SU-DHL-6 (cell line): ENCODE data around the gene TMEM80.

Source experiments
- H2AFZ ChIP-seq: fragments of 200-600 bp; sonication (generic); 2 replicates; pipeline ENCODE4 v1.6.1; 2014; ENCODE audit warnings: low read depth, mild to moderate bottlenecking, moderate library complexity, mixed read lengths, antibody characterized with exemption, low read length; ENCODE audit not compliant: severe bottlenecking
- H3F3A ChIP-seq: fragments of 200-600 bp; shearing (Covaris generic); 2 replicates; pipeline ENCODE4 v1.6.0; 2016; ENCODE audit warnings: antibody characterized with exemption, mild to moderate bottlenecking; ENCODE audit not compliant: insufficient read depth
- H3K27ac ChIP-seq: fragments of 200-600 bp; sonication (generic); 2 replicates; pipeline ENCODE4 v1.5.1; 2016; ENCODE audit warnings: low read depth, mild to moderate bottlenecking, low read length, moderate library complexity, mixed read lengths
- H3K27me3 ChIP-seq: fragments of 200-600 bp; sonication (generic), shearing (Covaris generic); 2 replicates; pipeline ENCODE4 v1.6.0; 2014; ENCODE audit warnings: mild to moderate bottlenecking, low read length
- H3K36me3 ChIP-seq: fragments of 200-600 bp; sonication (generic); 2 replicates; pipeline ENCODE4 v1.6.1; 2014; ENCODE audit warnings: mild to moderate bottlenecking, low read length, mixed read lengths
- H3K4me2 ChIP-seq: fragments of 300-600, 200-600 bp; shearing (Covaris generic), sonication (generic); 2 replicates; pipeline ENCODE4 v1.6.0; 2014; ENCODE audit warnings: low read length, low read depth, mild to moderate bottlenecking; ENCODE audit not compliant: poor library complexity, severe bottlenecking
- H3K4me3 ChIP-seq: fragments of 200-600 bp; sonication (generic); 2 replicates; pipeline ENCODE4 v1.5.1; 2014; ENCODE audit warnings: antibody characterized with exemption, low read length, mild to moderate bottlenecking, mixed read lengths; ENCODE audit not compliant: insufficient read depth, poor library complexity, severe bottlenecking
- H3K79me2 ChIP-seq: fragments of 200-600 bp; sonication (generic); 2 replicates; pipeline ENCODE4 v1.6.1; 2014; ENCODE audit warnings: mild to moderate bottlenecking, low read length, moderate library complexity; ENCODE audit not compliant: insufficient read depth
- H3K9ac ChIP-seq: fragments of 200-600 bp; sonication (generic); 2 replicates; pipeline ENCODE4 v1.7.0; 2014; ENCODE audit warnings: mild to moderate bottlenecking, low read length
- H3K9me2 ChIP-seq: fragments of 200-600 bp; sonication (generic); replicated peaks from 2 replicates; pipeline ENCODE4 v1.6.1; 2014; ENCODE audit warnings: low read length; ENCODE audit not compliant: insufficient read depth
- H3K9me3 ChIP-seq: fragments of 200-600 bp; sonication (generic); 2 replicates; pipeline ENCODE4 v1.6.1; 2014; ENCODE audit warnings: low read length, mixed read lengths; ENCODE audit not compliant: insufficient read depth
- H4K20me1 ChIP-seq: fragments of 200-600 bp; sonication (generic); 2 replicates; pipeline ENCODE4 v1.6.1; 2014; ENCODE audit warnings: low read depth, mild to moderate bottlenecking, antibody characterized with exemption, low read length, moderate library complexity, mixed read lengths
- EZH2phosphoT487 ChIP-seq: fragments of 200-600 bp; sonication (generic), shearing (Covaris generic); conservative IDR thresholded peaks from 2 replicates; pipeline ENCODE4 v1.6.1; 2018; ENCODE audit warnings: mild to moderate bottlenecking, antibody characterized with exemption, low read length, moderate library complexity, mixed read lengths
- TF ChIP-seq, protein P1 (sequence below): fragments of 200-600 bp; sonication (generic); IDR thresholded peaks from one replicate; pipeline ENCODE4 v1.5.1; 2017; ENCODE audit warnings: antibody characterized with exemption, mild to moderate bottlenecking, low read length, moderate library complexity; ENCODE audit not compliant: insufficient read depth, poor library complexity, severe bottlenecking

The TMEM80 gene

DNA sequence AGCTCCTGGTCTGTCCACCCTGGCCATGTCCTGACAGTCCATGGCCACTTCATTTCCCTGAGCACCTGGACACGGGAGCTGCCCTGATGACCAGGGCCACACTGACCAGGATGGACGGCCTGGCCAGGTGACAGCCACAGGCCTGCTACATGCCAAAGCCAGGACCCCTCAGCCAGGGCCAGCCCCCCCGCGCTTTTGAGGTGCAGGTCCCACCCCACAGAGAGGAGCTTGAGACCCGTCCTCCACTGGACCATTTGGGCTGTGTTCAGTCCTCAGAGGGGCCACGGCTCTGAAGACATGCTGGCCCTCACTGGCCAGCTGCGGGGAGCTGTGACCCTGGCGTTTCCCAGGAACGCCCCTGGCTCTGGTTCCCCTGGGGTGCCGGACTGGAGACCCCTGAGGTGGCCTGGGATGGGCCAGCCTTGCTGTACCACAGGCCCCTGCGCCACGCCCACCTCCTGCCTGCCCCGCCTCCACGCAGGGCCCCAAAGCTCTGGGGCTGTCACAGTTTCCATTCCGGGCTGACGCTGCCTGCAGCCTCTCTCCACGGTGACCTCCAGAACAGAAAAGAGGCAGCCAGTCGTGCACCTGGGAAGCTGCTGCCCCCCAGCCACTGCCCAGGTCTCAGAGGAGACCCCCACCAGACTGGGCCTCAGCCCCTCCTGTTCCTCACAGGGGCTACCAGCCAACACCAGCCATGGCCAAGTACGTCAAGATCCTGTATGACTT lies 28.6 kb downstream of the TMEM80 start:
- Histone ChIP-seq H3K9ac (no peak overlapping the region), H4K20me1 (no peaks in the 10 kb centered on the region), H3K27me3 (no peaks in the 10 kb centered on the region), H3K9me2 (no peaks in the 10 kb centered on the region), H3K79me2 (no peaks in the 10 kb centered on the region), H3K4me3 (no peak overlapping the region), H3F3A (peaks cover 7% of the 10 kb centered on the region; the same call in 1 of the 2 replicates), H3K9me3 (no peaks in the 10 kb centered on the region), H3K27ac (no peak overlapping the region), H3K36me3 (no peaks in the 10 kb centered on the region), H2AFZ (no peak overlapping the region), H3K4me2 (no peak overlapping the region)
- TF ChIP-seq EZH2phosphoT487, result no peak
- TF ChIP-seq, protein P1, sequence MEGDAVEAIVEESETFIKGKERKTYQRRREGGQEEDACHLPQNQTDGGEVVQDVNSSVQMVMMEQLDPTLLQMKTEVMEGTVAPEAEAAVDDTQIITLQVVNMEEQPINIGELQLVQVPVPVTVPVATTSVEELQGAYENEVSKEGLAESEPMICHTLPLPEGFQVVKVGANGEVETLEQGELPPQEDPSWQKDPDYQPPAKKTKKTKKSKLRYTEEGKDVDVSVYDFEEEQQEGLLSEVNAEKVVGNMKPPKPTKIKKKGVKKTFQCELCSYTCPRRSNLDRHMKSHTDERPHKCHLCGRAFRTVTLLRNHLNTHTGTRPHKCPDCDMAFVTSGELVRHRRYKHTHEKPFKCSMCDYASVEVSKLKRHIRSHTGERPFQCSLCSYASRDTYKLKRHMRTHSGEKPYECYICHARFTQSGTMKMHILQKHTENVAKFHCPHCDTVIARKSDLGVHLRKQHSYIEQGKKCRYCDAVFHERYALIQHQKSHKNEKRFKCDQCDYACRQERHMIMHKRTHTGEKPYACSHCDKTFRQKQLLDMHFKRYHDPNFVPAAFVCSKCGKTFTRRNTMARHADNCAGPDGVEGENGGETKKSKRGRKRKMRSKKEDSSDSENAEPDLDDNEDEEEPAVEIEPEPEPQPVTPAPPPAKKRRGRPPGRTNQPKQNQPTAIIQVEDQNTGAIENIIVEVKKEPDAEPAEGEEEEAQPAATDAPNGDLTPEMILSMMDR, result no peak

- Histone ChIP-seq H3K27me3 (no peaks in the 10 kb centered on the region), H3K9me3 (no peaks in the 10 kb centered on the region), H3K36me3 (no peaks in the 10 kb centered on the region), H3K27ac (no peak overlapping the region), H3K9ac (no peak overlapping the region), H3K79me2 (no peaks in the 10 kb centered on the region), H4K20me1 (no peaks in the 10 kb centered on the region), H3F3A (peaks cover 7% of the 10 kb centered on the region; the same call in 1 of the 2 replicates), H3K4me3 (no peak overlapping the region), H2AFZ (no peak overlapping the region), H3K4me2 (no peak overlapping the region), H3K9me2 (no peaks in the 10 kb centered on the region)
- TF ChIP-seq EZH2phosphoT487, result no peak
- TF ChIP-seq, protein P1, result no peak
Measured at GRCh38 chr11:724778-725386, 29.3 kb downstream of the TMEM80 start.

DNA sequence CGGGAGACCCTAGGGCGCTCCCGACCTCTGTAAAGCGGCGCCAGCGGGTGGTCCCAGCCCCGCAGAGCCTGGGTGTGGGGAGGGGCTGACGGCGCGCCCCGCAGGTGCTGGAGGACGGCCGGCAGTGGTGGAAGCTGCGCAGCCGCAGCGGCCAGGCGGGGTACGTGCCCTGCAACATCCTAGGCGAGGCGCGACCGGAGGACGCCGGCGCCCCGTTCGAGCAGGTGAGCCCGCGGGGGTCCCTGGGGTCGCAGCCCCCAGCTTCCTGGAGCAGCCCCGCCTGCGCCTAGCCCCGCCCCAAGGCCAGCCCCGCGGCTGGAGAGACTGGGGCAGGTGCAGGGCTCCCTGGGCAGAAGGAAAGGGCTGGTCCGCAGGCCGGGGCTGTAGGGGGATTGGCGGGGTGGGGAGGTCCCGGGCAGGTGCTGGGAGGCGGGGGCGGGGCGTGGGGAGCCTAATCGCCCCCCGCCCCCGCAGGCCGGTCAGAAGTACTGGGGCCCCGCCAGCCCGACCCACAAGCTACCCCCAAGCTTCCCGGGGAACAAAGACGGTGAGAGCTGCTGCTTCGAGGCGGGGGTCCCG lies 30.1 kb downstream of the TMEM80 start:
- Histone ChIP-seq H3K9me3 (no peaks in the 10 kb centered on the region), H3K79me2 (no peaks in the 10 kb centered on the region), H3K4me2 (peak overlapping the region; percentile 49), H3K36me3 (no peaks in the 10 kb centered on the region), H3K27me3 (no peaks in the 10 kb centered on the region), H3K4me3 (peak overlapping the region; percentile 10), H3K27ac (no peak overlapping the region), H3K9ac (peak overlapping the region; percentile 43; the same call in 1 of the 2 replicates), H3K9me2 (no peaks in the 10 kb centered on the region), H2AFZ (peak overlapping the region; percentile 53), H3F3A (peaks cover 7% of the 10 kb centered on the region; the same call in 1 of the 2 replicates), H4K20me1 (no peaks in the 10 kb centered on the region)
- TF ChIP-seq, protein P1, result no peak
